Peyer's patch (tissue), 4 donors: ENCODE data around the gene RGL1.

Experiments used
- POLR2A ChIP-seq, 2 donors: fragments of 450-650 bp; IDR thresholded peaks; one replicate each; pipeline ENCODE4 v1.5.1; 2017; ENCODE audit warnings: antibody characterized with exemption in 2 of 2, mild to moderate bottlenecking in 2 of 2, moderate library complexity in 2 of 2
- TF ChIP-seq, protein P1 (sequence below), 6 experiments: fragments of 450-650 bp in 4 of 6; fragments of 200-600 bp in 2 of 6; sonication (generic) in 1 of 6; IDR thresholded peaks; one replicate each; pipeline ENCODE4 v1.5.1; 2017 to 2019; ENCODE audit warnings: antibody characterized with exemption in 6 of 6, mild to moderate bottlenecking in 3 of 6, moderate library complexity in 1 of 6

DNA sequence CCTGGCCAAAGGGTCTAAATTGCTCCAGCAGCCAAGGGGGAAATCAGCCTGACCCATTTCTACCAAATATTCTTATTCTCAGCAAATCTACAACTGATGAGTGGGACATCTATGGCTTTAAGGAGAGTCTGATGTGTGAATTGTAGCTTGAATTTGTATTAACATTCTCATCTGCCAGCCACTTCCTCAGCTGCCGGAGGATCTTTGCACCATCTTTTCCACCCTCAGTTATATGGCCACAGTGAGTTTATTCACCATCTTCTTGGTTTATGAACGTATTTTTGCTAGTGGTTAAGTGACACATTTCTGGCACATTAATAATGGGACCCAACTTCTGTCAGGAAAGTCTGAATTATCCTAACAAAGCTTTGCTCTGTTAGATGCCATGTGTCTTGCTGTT is 163.0 kb downstream of the RGL1 start:
- TF ChIP-seq, protein P1, sequence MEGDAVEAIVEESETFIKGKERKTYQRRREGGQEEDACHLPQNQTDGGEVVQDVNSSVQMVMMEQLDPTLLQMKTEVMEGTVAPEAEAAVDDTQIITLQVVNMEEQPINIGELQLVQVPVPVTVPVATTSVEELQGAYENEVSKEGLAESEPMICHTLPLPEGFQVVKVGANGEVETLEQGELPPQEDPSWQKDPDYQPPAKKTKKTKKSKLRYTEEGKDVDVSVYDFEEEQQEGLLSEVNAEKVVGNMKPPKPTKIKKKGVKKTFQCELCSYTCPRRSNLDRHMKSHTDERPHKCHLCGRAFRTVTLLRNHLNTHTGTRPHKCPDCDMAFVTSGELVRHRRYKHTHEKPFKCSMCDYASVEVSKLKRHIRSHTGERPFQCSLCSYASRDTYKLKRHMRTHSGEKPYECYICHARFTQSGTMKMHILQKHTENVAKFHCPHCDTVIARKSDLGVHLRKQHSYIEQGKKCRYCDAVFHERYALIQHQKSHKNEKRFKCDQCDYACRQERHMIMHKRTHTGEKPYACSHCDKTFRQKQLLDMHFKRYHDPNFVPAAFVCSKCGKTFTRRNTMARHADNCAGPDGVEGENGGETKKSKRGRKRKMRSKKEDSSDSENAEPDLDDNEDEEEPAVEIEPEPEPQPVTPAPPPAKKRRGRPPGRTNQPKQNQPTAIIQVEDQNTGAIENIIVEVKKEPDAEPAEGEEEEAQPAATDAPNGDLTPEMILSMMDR (IDR thresholded peaks at IDR 0.05): no peak
- no peak for TF ChIP-seq POLR2A (IDR thresholded peaks at IDR 0.05)
